ENCODE measurements around the gene ARL5C.

The ARL5C gene

GRCh38 chr17:39186481-39187002, 20.6 kb upstream of the ARL5C start:
- no peak for TF ChIP-seq CTCF (IDR thresholded peaks at IDR 0.05; ENCODE audit: control insufficient read depth, extremely low read depth, insufficient read depth)
- no peak for DNase-seq (ENCODE audit: low read depth)
- no peak overlapping the region for H3K4me3 ChIP-seq (ENCODE audit: low read depth, low read length)

DNA sequence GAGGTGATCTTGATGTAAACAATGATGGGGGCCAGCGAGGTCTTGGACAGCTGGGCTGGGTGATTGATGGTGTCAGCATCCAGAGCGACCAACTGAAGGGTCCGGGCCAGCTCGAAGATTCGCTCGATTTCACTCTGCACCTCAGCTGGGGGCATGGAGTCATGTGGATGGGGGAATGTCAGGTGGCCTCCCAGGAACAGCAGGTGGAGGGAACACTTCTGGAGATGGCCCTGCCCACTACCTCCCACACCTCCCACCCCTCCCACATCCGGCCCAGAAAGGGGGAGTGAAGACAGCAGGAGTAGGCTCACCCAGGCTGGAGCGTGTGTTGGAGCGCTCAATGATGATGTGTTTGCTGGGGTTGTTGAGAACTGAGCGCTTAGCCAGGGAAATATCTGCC, 17.8 kb upstream of the ARL5C start:
- no peak for TF ChIP-seq CTCF (IDR thresholded peaks at IDR 0.05; ENCODE audit: control insufficient read depth, extremely low read depth, insufficient read depth)
- H3K4me3 ChIP-seq (ENCODE audit: low read depth, low read length): no peak overlapping the region
- DNase-seq (ENCODE audit: low read depth): no peak

- TF ChIP-seq CTCF (IDR thresholded peaks at IDR 0.05; ENCODE audit: control insufficient read depth, extremely low read depth, insufficient read depth): no peak
- no peak for DNase-seq (ENCODE audit: low read depth)
Measured at GRCh38 chr17:39183045-39183444, 17.1 kb upstream of the ARL5C start.

GRCh38 chr17:39181303-39181702, 15.3 kb upstream of the ARL5C start:
- no peak for TF ChIP-seq CTCF (IDR thresholded peaks at IDR 0.05; ENCODE audit: control insufficient read depth, extremely low read depth, insufficient read depth)
- H3K4me3 ChIP-seq (ENCODE audit: low read depth, low read length): no peak overlapping the region
- DNase-seq (ENCODE audit: low read depth): no peak

More at GRCh38 chr17:39183045-39183444, 17.1 kb upstream of the ARL5C start:
- no peak overlapping the region for H3K4me3 ChIP-seq (ENCODE audit: low read depth, low read length)

DNA sequence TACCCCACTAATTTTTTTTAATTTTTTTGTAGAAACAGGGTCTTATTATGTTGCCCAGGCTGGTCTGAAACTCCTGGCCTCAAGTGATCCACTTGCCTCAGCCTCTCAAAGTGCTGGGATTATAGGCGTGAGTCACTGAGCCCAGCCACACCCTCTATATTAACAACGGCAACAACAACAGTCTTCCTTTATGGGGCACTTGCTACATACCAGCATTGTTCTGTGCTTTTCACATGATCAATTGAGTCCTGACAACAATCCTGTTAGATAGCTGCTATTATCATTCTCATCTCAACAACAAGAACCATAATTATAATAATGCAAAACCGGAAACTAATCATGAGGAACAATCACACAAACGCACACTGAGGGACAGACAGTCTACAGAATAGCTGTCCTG, 12.6 kb upstream of the ARL5C start:
- DNase-seq (ENCODE audit: low read depth): no peak
- no peak for TF ChIP-seq CTCF (IDR thresholded peaks at IDR 0.05; ENCODE audit: control insufficient read depth, extremely low read depth, insufficient read depth)
- H3K4me3 ChIP-seq (ENCODE audit: low read depth, low read length): no peak overlapping the region

- TF ChIP-seq CTCF (IDR thresholded peaks at IDR 0.05; ENCODE audit: control insufficient read depth, extremely low read depth, insufficient read depth): no peak
- no peak for DNase-seq (ENCODE audit: low read depth)
- no peak overlapping the region for H3K4me3 ChIP-seq (ENCODE audit: low read depth, low read length)
Measured at GRCh38 chr17:39177256-39177655, 11.3 kb upstream of the ARL5C start.

DNA sequence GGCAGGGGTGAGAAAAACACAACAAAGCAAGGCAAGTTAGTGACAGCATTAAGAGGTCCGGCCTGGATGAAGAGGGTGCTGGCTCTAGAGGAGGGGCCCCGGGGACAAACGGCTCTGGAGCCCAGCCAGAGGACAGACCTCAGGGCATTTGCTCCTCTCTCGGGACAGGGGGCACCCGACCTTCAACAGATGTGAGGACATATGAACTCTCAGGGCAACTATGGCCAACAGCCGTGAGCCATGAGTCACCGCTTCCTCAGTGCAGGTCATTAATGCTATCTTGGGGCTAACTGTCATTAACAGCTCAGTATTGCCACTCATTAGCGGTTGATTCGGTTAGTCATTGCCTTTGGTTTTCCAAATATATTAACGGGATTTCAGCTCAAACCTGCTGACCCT, 9.7 kb upstream of the ARL5C start:
- no peak for DNase-seq (ENCODE audit: low read depth)
- no peak overlapping the region for H3K4me3 ChIP-seq (ENCODE audit: low read depth, low read length)

More for the DNA sequence above, 9.7 kb upstream of the ARL5C start:
- no peak for TF ChIP-seq CTCF (IDR thresholded peaks at IDR 0.05; ENCODE audit: control insufficient read depth, extremely low read depth, insufficient read depth)
